HG02870 (cell line): ENCODE results near the gene ANKRD12.

ENCODE experiments used
- ATAC-seq: cut with Tn5 transposase; IDR thresholded peaks from one replicate; pipeline ENCODE4 v1.9.1; 2021; ENCODE audit warnings: mild to moderate bottlenecking, moderate library complexity; ENCODE audit not compliant: unreplicated experiment

Gene ANKRD12

GRCh38 chr18:9280849-9281248 is 144.3 kb downstream of the ANKRD12 start:
- no peak for ATAC-seq

DNA sequence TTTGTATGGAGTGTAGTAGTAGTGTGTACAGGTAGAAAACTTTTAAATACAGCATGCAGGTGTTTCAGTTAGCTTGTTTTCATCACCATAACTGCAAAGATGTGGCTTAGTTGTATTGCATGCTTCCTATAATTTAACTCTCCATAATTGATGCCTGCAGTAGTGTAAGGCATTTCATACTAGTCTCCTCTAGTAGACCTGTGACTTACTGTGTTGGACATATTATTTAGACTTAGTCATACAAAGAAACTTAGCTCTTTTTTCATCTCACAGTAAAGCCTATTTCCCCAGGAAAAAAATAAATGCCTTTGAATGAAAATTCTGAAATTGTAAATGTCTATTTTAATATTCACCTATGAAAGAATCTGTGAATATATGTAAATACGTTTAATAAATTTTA is 145.2 kb downstream of the ANKRD12 start:
- no peak for ATAC-seq

DNA sequence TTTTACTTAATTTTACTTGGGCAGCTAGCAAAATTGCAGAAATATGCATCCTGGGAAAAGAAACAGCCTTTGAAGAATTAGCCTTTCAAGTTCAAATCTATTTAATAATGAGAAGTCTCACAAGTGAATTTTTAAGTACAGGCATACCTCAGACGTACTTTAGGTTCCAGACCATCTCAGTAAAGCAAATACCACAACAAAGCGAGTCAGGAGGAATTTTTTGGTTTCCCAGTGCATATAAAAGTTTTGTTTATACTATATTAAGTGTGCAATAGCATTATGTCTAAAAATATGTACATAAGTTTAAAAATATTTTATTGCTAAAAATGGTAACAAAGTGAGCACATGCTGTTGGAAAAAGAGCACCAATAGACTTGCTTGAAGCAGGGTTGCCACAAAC is 147.2 kb downstream of the ANKRD12 start:
- no peak for ATAC-seq

DNA sequence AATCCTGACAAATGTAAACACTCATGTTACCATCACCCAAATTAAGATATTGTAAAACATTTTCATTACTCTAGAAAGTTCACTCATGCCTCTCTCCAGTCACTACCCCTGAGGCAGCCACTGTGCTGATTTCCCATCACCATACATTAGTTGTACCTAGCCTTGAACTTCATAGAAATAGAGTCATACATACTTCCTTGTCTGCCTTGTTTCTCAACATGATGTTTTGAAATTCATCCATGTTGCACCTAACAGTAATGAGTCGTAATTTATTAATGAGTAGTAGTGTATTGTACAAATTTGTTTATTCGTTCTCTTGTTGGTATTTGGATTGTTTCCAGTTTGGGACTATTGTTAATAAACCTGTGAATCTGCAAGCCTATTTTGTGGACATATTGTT is 149.0 kb downstream of the ANKRD12 start:
- ATAC-seq: no peak

DNA sequence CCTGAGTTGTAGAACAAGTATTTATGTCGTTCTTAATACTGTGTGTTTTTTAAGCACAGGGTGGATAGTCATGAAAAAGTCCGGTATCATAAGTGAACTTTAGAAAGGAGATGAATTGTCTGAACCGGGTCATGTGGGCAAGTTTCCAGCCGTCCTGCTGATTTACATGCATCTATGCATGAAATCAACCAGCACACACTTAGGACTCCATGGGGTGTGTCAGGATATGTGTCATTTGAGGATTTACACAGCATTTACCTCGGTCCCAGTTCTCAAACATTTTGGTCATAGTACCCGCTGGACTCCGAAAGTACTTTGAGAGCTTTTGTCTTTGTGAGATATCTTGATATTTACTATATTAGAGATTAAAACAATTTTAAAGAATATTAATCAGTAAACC is 150.5 kb downstream of the ANKRD12 start:
- ATAC-seq: no peak

DNA sequence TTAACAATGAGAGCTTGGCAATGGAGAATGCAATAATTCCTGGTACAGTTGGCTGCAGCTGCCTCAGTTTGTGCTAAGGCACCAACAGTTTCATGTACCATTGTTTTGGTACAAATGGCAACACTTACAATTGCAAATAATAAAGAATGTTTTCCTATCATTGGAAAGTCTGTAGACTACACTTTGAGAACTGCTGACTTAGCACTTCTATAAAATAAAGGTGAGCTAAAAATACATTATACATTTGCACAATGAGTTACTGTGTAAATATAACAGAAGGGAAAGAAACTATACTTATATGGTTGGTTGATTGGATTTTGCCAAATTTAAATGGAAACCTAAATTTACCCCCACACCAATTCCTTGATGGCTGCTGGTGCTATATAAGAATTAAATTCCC is 153.1 kb downstream of the ANKRD12 start:
- ATAC-seq: no peak

DNA sequence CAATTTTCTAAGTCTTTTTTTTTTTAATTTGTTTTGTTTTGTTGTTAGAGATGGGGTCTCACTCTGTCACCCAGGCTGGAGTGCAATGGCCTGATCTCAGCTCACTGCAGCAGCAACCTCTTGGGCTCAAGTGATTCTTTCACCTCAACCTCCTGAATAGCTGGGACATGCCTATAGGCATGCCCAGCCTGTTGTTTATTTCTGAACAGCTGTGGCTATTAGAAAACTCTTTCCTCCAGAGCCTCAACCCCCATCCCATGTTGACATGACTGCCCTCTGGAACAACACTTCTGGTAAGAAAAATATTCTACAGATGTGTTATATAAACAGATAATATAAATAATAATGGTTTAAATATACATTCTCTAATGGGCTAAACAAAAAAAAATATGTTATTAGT is 153.6 kb downstream of the ANKRD12 start:
- no peak for ATAC-seq

DNA sequence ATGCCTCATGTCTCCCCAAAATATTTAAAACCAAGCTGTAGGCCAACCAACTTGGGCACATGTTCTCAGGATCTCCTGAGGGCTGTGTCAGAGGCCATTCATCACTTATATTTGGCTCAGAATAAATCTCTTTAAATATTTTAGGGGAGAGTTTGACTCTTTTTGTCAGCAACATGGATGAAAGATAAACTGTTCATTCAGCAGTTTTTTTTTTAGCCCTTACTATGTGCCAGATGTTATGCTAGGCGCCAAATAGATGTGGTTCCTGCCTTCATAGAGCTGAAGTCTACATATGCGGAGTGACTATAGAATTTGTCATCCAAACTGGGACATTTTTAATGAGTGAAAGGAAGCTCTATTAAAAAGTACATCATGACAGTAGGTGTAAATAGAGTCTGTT is 155.5 kb downstream of the ANKRD12 start:
- no peak for ATAC-seq

DNA sequence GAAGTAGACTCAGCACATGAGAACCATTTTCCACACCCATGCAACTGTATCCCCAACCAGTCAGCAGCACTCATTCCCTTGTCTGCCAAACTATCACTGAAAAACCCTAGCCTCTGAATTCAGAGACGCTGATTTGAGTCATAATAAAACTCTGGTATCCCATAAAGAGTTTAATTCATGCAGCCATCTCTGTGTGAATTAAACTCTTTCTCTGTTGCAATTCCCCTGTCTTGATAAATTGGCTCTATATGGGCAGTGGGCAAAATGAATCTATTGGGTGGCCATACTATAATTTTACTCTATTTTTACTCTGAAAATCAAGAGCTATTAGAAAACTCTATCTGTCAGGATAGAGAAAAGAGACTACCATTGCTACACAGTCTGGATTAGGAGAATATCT is 157.4 kb downstream of the ANKRD12 start:
- ATAC-seq: no peak

DNA sequence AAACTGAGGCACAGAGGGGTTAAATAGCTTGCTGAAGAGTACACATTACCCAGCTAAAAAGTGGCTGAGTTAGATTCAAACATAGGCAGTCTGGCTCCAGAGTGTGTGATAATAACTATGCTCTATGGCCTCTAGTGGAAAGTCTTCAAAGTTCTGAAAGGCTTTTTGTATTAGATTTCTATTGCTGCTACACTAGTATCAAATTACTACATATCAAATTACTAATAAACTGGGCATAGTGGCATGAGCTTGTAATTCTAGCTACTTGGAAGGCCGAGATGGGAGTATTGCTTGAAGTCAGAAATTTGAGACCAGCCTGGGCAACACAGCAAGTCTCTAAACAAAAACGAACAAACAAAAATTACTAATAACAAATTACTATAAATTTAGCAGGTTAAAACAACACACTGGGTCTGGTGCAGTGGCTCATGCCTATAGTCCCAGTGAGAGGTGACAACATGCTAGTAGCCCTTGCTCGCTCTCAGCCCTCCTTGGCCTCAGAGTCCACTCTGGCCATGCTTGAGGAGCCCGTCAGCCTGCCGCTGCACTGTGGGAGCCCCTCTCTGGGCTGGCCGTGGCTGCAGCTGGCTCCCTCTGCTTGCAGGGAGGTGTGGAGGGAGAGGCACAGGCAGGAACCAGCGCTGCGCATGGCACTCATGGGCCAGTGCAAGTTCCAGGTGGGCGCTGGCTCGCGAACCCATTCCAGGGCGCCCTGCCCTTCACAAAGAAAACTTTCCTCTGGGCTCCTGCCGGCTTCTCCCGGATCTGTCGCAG is 159.8 kb downstream of the ANKRD12 start:
- ATAC-seq: no peak

DNA sequence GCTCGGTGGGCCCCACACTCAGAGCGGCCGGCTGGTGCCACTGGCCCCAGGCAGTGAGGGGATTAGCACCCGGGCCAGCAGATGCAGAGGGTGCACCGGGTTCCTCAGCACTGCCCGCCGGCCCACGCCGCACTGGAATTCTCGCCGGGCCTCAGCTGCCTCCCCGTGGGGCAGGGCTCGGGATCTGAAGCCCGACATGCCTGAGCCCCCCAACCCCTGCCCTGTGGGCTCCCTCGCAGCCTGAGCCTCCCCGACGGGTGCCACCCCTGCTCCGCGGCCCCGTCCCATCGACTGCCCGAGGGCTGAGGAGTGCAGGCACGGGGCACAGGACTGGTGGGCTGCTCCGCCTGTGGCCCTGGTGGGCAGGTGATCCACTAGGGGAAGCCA is 160.4 kb downstream of the ANKRD12 start:
- no peak for ATAC-seq

DNA sequence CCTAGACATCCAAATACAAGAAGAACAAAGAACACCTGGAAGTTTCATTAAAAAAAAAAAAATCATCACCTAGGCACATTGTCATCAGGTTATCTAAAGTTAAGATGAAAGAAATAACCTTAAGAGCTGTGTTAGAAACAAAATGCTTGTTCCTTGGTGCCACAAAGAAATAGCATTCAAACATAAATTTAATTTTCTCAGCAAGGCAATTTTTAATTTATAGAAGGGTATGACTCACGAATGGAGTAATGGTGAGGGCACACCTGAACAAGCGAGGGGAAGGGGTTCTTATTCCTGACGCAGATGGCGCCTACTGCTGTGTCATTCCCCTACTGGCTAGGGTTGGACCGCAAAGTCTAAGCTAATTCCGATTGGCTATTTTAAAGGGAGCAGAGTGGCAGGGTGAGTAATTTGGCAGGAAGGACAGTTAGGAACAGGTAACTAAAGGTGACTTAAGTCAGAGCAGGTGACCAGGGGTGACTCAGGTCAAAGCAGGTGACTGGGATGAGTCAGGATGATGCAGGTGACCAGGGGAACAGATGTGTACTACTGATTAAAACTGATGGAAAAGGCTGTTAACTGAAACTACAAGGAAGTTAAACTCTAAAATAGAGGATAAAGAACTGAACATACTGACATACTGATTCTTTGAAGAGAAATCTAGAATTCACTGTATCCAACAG is 167.9 kb downstream of the ANKRD12 start:
- ATAC-seq: no peak

DNA sequence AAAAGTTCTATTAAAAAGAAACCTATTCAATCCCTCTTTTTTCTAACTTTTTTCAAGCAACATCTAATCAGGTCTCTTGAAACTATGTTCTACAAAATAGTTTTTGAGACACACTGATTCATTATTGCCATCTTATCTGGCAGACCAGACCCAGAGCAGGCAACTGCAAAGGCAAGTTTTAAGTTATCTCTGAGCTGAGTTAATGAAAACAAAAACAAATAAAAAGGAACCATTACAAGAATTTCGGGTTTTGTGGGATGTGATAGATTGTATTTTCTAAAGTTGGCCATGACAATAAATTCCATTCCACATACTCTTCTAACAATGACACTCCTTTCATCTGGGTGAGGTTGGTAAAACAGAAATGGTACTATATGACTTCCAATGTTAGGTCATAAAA is 182.8 kb downstream of the ANKRD12 start:
- ATAC-seq: no peak

DNA sequence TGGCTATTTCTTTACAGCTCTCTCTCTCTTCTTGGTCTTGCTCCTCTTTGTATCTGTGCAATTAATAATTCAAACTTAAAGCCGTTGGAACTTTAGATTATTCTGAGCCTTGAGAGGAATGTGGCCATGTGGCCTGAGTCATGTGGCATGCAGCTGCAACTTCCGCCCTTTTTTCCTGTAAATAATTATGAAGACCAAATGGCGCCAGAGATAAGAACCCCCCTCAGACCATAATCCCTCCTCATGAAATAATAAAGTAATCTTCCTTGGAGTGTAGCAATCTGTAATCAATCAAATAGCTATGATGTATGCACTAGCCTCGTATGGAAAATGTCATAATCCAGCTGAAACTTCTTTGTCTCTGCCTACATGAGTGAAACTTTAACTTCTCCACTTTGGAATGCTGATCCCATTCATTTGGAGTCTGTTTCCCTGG is 184.5 kb downstream of the ANKRD12 start:
- no peak for ATAC-seq

DNA sequence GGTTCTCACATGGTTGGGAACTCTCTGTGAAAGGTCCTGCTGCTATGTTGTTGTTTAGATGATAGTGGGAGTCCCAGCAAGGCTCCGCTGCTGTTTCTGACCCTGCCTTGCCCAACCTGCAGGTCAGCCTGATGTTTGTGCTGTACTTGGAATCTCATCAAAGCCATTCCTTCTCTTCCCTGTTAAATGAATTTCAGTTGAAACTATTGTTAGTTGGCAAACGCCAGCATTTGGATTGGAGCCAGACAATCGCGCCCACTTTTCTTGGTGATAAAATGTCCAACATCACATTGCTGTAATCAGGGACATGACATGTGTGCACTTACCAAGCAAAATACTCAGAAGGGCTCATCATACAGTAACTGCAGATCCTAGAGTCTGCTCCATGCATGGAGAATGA is 185.2 kb downstream of the ANKRD12 start:
- ATAC-seq: no peak

DNA sequence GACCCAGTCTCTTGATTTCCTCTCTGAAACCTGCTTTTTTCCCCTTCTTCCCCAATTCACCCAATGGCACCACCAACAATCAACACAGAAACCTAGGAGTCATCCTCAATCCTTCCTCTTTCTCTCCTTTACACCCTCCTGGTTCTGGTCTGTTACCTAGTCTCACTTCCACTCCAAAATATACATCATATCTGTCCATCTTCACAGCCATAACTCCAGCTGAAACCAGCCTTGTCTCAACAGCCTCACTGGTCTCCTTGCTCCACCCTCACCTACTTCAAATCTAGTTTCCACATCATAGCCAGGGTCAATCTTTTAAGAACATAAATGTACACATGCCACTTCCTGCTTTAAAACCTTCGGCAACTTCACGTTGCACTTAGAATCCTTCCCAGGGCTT is 186.2 kb downstream of the ANKRD12 start:
- ATAC-seq: no peak

- no peak for ATAC-seq
Measured at GRCh38 chr18:9323750-9324445, 187.3 kb downstream of the ANKRD12 start.

DNA sequence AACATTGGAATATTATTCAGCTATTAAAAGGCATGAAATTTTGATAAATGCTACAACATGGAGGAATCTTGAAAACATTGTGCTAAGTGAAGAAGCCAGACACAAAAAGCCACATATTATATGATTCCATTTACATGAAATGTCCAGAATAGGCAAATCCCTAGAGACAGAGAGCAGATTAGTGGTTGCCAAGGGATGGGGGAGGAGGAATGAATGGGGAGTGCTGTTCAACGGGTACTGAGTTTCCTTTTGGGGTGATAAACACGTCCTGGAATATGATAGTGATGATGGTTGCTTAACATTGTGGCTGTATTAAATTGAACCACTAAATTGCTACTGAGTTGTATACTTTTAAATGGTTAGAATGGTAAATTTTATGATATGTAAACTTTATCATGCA is 189.1 kb downstream of the ANKRD12 start:
- no peak for ATAC-seq

DNA sequence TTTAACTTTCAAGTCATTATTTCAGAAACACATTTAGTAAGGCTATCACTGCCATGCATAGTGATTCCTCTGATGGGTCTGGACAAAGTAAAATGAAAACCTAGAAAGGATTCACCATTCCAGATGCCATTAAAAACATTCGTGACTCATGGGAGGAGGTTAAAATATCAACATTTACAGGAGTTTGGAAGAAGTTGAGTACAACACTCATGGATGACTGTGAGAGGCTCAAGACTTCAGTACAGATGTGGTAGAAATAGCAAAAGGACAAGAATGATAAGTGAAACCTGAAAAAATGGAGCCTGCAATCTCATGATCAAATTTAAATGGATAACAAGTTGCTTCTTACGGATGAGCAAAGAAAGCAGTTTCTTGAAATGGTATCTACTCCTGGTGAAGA is 192.2 kb downstream of the ANKRD12 start:
- no peak for ATAC-seq

DNA sequence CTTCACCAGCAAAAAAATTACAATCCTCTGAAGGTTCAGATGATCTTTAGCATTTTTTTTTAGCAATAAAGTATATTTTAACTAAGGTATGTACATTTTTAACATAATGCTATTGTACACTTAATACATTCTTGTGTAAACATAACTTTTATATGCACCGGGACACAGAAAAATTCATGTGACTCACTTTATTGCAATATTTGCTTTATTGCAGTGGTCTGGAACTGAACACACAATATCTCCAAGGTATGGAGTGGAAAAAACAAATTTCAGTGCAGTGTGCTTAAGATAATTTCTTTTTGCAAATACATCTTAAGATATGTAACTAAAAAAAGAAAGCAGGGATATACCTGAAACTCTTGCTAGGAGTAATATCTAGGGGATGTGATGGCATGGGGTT is 192.9 kb downstream of the ANKRD12 start:
- no peak for ATAC-seq

DNA sequence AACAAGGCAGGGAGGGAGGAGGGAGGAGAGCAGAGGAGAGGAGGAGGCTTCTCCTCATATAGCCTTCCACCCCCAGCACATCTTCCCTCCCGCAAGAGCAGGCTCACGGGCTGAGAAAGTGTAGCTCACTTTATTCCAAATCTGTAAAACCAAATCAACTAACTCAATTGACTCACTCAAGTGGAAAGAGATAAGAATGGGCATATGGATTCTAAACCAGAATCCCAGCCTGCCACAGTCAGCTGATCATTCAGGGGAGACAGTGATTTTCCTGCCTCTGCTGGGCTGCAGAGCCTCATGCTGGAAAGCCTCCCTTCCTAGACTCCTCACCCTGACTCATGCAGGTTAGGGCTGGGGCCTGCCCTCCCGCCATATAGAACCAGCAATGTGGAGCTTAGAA is 193.8 kb downstream of the ANKRD12 start:
- no peak for ATAC-seq
